Gastroesophageal sphincter (tissue), 3 donors: Measurements from ENCODE around the gene TTL.
"Not testable (repeated sequence)": the region's sequence is repeated elsewhere in the genome, so short reads cannot be mapped to it uniquely, and the experiment has no call there.

Source experiments
- EP300 ChIP-seq: sonication (generic); formaldehyde crosslinking; IDR thresholded peaks from one replicate; pipeline ENCODE4 v1.6.1; 2017; ENCODE audit warnings: antibody characterized with exemption, mild to moderate bottlenecking
- POLR2A ChIP-seq, 2 donors: fragments of 450-650 bp; IDR thresholded peaks; one replicate each; pipeline ENCODE4 v1.6.1; 2017; ENCODE audit warnings: antibody characterized with exemption in 2 of 2, mild to moderate bottlenecking in 2 of 2, moderate library complexity in 1 of 2
- POLR2AphosphoS5 ChIP-seq: sonication (generic); formaldehyde crosslinking; IDR thresholded peaks from one replicate; pipeline ENCODE4 v1.6.1; 2017; ENCODE audit warnings: antibody characterized with exemption
- TF ChIP-seq, protein P1 (sequence below), 4 experiments: fragments of 200-600 bp in 2 of 4; fragments of 450-650 bp in 2 of 4; sonication (generic) in 1 of 4; IDR thresholded peaks; one replicate each; pipeline ENCODE4 v1.5.1; 2017 to 2019; ENCODE audit warnings: antibody characterized with exemption in 4 of 4, mild to moderate bottlenecking in 2 of 4, moderate library complexity in 2 of 4

DNA sequence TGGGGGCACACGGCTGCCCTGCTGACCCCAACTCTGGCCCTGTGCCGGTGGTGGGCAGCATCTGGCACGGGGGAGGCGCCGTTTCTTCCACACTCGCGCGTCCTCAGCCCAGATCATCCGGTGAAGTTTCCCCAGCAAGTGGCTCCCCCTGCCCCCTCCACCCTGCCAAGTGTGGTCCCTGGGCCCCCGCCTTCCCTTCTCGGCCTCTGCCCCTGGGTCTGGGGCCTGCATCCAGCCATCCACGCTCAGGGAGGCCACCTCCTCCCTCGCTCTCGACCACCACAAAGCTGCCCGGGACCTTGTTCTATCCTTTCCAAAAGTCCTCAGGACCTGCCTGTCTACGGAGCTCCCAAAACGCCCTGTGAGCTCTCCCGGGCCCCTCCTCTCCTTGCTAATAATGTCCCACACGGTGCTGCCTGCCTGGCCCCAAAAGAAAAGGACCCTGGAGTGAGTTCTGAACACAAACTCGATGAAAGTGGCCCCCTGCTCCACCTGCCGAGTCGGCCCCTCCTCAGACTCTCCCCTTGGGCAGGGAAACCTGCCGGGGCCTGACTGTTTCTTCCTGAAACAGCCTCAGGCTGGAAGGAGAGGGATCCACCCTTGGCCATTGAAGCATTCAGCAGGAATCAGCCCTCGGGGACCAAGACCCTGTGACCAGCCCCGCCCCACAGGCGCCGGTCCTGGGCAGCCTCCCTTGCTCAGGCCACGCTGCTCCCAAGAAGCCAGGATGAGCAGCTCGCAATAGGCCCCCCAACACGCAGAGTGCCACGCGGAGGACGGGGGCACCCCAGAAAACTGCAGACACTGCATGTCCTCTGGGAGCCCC, 46.9 kb upstream of the TTL start:
- TF ChIP-seq POLR2A (IDR thresholded peaks at IDR 0.05); EP300; POLR2AphosphoS5: not testable (repeated sequence)
- TF ChIP-seq, protein P1, sequence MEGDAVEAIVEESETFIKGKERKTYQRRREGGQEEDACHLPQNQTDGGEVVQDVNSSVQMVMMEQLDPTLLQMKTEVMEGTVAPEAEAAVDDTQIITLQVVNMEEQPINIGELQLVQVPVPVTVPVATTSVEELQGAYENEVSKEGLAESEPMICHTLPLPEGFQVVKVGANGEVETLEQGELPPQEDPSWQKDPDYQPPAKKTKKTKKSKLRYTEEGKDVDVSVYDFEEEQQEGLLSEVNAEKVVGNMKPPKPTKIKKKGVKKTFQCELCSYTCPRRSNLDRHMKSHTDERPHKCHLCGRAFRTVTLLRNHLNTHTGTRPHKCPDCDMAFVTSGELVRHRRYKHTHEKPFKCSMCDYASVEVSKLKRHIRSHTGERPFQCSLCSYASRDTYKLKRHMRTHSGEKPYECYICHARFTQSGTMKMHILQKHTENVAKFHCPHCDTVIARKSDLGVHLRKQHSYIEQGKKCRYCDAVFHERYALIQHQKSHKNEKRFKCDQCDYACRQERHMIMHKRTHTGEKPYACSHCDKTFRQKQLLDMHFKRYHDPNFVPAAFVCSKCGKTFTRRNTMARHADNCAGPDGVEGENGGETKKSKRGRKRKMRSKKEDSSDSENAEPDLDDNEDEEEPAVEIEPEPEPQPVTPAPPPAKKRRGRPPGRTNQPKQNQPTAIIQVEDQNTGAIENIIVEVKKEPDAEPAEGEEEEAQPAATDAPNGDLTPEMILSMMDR (IDR thresholded peaks at IDR 0.05) = not testable (repeated sequence)
